GM18517 (cell line): Measurements from ENCODE around the gene GPR82.
"Not testable (repeated sequence)": the region's sequence is repeated elsewhere in the genome, so short reads cannot be mapped to it uniquely, and the experiment has no call there.

Experiments used
- ATAC-seq: cut with Tn5 transposase; IDR thresholded peaks from one replicate; pipeline ENCODE4 v1.9.1; 2021; ENCODE audit warnings: mild to moderate bottlenecking, moderate library complexity; ENCODE audit not compliant: unreplicated experiment

GPR82 gene, protein sequence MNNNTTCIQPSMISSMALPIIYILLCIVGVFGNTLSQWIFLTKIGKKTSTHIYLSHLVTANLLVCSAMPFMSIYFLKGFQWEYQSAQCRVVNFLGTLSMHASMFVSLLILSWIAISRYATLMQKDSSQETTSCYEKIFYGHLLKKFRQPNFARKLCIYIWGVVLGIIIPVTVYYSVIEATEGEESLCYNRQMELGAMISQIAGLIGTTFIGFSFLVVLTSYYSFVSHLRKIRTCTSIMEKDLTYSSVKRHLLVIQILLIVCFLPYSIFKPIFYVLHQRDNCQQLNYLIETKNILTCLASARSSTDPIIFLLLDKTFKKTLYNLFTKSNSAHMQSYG

DNA sequence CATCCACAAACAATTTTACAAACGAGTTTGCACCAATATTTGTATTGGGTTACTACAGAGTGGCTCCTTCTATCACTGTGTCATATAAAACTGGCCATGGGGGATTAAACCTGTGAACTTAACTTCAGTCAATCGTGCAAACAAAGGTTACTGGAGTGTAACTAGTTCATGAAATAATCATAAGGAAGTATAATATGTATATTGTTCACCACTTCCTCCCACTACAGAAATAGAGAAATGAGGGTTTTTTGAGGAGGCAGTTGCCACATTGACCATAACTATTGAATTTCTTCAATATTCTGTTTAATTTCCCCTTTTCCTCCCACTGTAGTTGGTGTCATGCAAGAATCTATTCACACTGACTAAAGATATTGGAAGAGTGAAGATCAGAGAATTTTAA, at the start of gene GPR82:
Gene GPR82, plus strand, starts transcription at position 356 of the 400 bp plus-strand sequence. CDS start 2,846 bp downstream, outside the sequence.
- no peak for ATAC-seq

- not testable (repeated sequence) for ATAC-seq
These were observed 47.6 kb upstream of the GPR82 start for GRCh38 chrX:41676361-41676760.

- ATAC-seq, result no peak
These were observed 46.6 kb upstream of the GPR82 start for GRCh38 chrX:41677183-41678060.

GRCh38 chrX:41684138-41684537, 39.8 kb upstream of the GPR82 start:
- no peak for ATAC-seq

DNA sequence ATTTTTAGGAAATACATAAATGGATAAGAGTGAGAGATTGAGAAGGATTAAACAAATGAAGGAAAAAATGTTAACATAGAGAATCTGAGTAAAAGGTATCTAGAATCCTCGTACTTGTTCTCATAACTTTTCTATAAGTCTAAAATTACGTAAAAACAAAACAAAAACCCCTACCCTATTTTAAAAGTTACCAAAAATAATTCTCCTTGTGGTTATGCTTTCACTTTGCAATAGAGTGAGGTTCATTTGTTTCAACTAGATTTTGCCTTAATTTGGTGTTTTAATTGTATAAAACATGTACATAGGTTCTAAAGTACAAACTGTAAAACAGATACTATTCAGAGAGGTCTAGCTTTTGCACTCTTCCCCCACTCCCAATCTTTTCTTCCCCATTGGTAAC, 39.0 kb upstream of the GPR82 start:
- ATAC-seq, result no peak

DNA sequence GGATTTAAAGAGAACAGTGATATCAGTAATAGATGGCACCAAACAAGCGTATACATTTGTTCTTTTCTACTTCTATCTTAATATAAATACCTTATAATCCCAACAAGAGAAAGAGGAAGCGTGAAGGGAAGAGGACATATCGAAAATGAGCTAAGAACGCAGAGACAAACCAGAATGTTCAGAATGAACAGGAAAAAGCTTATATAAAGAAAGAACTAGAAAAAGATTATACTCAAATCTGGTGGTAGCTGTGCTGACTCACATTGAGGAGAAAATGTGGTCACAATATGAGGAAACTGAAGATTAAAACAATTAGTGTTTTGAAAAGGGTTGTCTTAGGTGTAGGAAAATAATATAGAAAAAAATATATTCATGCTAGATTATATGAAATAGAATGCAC, 37.2 kb upstream of the GPR82 start:
- ATAC-seq, result no peak

GRCh38 chrX:41688156-41688555, 35.8 kb upstream of the GPR82 start:
- no peak for ATAC-seq

- ATAC-seq, result no peak
These were observed 35.1 kb upstream of the GPR82 start, which contains the start of gene GPR34 for GRCh38 chrX:41688835-41689234. TSS of gene GPR34 (plus strand) at chrX:41688973. CDS start at chrX:41695634, 6,661 bp downstream.

- no peak for ATAC-seq
These were observed 34.3 kb upstream of the GPR82 start for GRCh38 chrX:41689711-41690110.

- ATAC-seq, result no peak
These were observed 31.7 kb upstream of the GPR82 start for GRCh38 chrX:41692162-41692749.

DNA sequence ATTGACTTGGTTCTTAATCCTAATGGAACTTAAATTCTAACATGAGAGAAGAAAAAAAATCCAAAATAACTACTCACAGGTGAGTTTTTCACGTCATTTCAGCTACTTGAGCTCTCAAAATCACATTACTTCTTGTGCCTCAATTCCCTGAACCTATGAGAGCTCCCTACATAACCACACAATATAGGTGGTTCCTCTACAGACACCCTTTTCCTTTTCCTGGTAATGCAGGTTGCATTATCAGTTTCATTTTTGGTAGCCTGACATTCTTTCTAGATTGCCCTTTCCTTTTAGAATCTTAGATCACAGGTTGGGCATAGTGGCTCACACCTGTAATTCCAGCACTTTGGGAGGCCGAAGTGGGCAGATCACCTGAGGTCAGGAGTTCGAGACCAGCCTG, 31.0 kb upstream of the GPR82 start:
- no peak for ATAC-seq

DNA sequence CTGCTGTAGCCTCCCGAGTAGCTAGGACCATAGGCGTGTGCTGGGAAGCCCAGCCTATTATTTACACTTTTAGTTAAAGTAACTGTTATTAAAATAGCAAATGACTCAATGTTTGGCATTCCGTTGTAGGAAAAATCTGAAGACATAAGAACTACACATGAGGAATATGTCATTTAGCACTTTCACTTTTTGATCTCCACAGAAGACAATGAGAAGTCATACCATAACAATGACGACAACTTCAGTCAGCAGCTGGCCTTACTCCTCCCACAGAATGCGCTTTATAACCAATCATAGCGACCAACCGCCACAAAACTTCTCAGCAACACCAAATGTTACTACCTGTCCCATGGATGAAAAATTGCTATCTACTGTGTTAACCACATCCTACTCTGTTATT, 28.6 kb upstream of the GPR82 start:
- no peak for ATAC-seq

GRCh38 chrX:41703574-41704029, 20.4 kb upstream of the GPR82 start:
- no peak for ATAC-seq

DNA sequence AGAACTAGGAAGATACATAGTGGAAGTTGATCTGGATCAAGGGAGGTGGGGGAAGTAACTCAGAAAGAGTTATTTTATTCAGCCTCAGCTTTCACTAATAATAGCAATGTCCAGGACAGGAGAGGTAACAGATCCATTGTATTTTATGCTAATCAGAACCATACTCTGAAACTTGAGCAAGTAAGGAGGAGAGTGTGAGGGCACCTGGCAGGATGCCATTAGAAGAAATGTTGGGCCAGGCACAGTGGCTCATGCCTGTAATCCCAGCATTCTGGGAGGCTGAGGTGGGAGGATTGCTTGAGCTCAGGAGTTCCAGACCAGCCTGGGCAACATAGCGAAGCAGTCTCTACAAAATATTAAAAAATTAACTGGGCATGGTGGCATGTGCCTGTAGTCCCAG, 18.9 kb upstream of the GPR82 start:
- ATAC-seq, result no peak

GRCh38 chrX:41705680-41706374, 18.2 kb upstream of the GPR82 start:
- ATAC-seq, result peak; percentile 89

- no peak for ATAC-seq
These were observed 16.8 kb upstream of the GPR82 start for GRCh38 chrX:41707218-41707617.

DNA sequence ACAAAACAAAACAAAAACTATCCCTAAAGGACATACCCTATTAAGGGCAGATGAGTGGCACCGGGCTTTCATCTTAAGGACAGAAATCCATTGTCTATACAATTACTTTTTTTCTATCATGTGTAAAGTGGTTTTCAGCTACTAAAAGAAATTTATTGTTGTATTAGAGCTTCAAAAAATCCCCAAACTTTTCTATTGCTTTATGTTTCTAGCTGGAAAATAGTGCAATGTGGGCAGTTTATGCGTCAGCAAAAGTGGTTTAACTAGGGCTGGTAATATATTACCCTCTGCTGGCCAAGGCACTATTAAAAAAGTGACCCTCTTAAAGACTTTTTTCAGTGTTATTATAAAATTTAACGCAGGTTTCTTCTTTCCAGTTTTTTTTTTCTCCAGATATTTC, 15.5 kb upstream of the GPR82 start:
- ATAC-seq, result no peak

DNA sequence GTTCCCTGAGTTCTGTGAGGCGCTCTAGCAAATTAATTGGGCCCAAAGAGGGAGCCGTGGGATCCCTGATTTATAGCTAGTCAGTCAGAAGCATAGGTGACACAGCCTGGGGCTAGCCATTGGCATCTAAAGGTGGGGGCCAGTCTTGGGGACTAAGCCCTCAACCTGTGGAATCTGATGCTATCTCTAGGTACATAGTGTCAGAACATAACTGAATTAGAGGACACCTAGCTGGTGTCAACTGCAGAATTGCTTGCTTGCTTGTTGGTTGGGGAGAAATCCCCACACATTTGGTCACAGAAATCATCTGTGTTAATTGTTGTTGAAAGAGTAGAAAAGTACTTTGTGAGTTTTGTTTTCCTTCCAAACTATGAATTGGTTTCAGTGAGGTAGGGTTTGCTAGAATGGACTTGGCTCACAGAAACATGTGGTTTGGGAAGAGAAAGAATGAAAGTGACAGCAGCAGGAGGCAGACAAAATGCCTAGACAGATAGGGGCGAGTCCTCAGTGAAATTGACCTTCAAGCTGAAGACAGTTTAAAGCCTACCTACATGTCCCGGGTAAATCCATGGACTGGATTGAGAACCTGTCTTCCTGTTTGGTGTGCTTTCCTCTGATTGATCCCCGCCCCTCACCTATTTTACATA, 12.8 kb upstream of the GPR82 start:
- ATAC-seq, result no peak

GRCh38 chrX:41716222-41716621, 7.8 kb upstream of the GPR82 start:
- ATAC-seq, result no peak

- ATAC-seq, result no peak
These were observed 7.1 kb upstream of the GPR82 start for GRCh38 chrX:41716767-41717473.
